Parathyroid adenoma (tissue), 2 donors: ENCODE data around the gene ALG10.

ENCODE experiments used
- H2AFZ ChIP-seq: fragments of 300-600 bp; sonication (generic); one replicate; pipeline ENCODE4 v1.7.0; 2017; ENCODE audit warnings: antibody characterized with exemption, mild to moderate bottlenecking
- H3K27ac ChIP-seq: fragments of 300-600 bp; sonication (generic); one replicate; pipeline ENCODE4 v1.7.0; 2017
- H3K27me3 ChIP-seq: fragments of 300-600 bp; sonication (generic); one replicate; pipeline ENCODE4 v1.7.0; 2017; ENCODE audit warnings: low read length; ENCODE audit not compliant: control insufficient read depth, insufficient read depth
- H3K36me3 ChIP-seq: fragments of 300-600 bp; sonication (generic); one replicate; pipeline ENCODE4 v1.7.0; 2017; ENCODE audit warnings: low read length; ENCODE audit not compliant: control insufficient read depth, insufficient read depth
- H3K4me1 ChIP-seq: fragments of 300-600 bp; sonication (generic); one replicate; pipeline ENCODE4 v1.7.0; 2017; ENCODE audit warnings: control low read depth
- H3K4me2 ChIP-seq: fragments of 300-600 bp; sonication (generic); one replicate; pipeline ENCODE4 v1.7.0; 2017; ENCODE audit warnings: low read length
- H3K4me3 ChIP-seq: fragments of 300-600 bp; sonication (generic); one replicate; pipeline ENCODE4 v1.7.0; 2017; ENCODE audit warnings: low read depth, low read length
- H3K79me2 ChIP-seq: fragments of 300-600 bp; sonication (generic); one replicate; pipeline ENCODE4 v1.7.0; 2017; ENCODE audit warnings: control low read depth
- H3K9ac ChIP-seq: fragments of 300-600 bp; sonication (generic); one replicate; pipeline ENCODE4 v1.7.0; 2017; ENCODE audit warnings: mild to moderate bottlenecking
- H3K9me3 ChIP-seq: fragments of 300-600 bp; sonication (generic); one replicate; pipeline ENCODE4 v1.7.0; 2017; ENCODE audit warnings: low read length; ENCODE audit not compliant: control insufficient read depth
- TF ChIP-seq, protein P1 (sequence below): fragments of 300-600 bp; sonication (generic); IDR thresholded peaks from one replicate; pipeline ENCODE4 v1.7.0; 2017; ENCODE audit warnings: antibody characterized with exemption, mild to moderate bottlenecking
- donor health status: primary hyperparathyroidism.

ALG10 gene

DNA sequence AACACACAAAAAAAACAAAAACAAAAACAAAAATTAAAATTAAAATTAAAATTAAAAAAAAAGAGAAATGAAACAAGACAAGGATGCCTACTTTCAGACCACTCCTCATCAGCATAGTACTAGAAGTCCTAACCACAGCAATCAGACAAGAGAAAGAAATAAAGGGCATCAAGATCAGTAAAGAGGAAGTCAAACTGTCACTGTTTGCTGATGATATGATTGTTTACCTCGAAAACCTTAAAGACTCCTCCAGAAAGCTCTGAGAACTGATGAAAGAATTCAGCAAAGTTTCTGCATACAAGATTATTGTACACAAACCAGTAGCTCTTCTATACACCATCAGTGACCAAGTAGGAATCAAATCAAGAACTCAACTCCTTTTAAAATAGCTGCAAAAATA is 29.2 kb downstream of the ALG10 start:
- Histone ChIP-seq H2AFZ (no peak overlapping the region), H3K4me3 (no peak overlapping the region), H3K9ac (no peak overlapping the region), H3K4me2 (no peak overlapping the region), H3K79me2 (no peaks in the 10 kb centered on the region), H3K27ac (no peak overlapping the region), H3K27me3 (no peaks in the 10 kb centered on the region), H3K4me1 (no peaks in the 10 kb centered on the region), H3K36me3 (no peaks in the 10 kb centered on the region), H3K9me3 (no peaks in the 10 kb centered on the region)
- TF ChIP-seq, protein P1, sequence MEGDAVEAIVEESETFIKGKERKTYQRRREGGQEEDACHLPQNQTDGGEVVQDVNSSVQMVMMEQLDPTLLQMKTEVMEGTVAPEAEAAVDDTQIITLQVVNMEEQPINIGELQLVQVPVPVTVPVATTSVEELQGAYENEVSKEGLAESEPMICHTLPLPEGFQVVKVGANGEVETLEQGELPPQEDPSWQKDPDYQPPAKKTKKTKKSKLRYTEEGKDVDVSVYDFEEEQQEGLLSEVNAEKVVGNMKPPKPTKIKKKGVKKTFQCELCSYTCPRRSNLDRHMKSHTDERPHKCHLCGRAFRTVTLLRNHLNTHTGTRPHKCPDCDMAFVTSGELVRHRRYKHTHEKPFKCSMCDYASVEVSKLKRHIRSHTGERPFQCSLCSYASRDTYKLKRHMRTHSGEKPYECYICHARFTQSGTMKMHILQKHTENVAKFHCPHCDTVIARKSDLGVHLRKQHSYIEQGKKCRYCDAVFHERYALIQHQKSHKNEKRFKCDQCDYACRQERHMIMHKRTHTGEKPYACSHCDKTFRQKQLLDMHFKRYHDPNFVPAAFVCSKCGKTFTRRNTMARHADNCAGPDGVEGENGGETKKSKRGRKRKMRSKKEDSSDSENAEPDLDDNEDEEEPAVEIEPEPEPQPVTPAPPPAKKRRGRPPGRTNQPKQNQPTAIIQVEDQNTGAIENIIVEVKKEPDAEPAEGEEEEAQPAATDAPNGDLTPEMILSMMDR, result no peak

DNA sequence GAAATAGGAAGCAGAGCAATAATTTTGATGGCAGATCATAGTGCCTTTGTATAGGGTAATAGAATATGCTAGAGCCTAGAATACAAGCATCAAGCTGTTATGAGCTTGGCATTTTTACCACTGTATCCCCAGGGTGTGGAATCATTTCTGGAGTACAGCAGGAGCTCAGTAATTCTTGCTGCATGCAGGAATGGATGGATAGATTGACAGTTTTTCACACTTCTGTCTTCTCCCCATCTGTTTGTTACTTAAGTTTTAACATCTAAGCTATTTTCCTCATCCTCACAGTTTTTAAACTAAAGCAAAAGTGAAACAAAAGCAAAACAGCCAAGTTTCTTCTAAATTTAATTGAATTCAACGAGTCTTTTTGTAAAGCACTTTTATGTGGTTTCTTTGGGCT is 32.6 kb downstream of the ALG10 start:
- no peaks in the 10 kb centered on the region for H3K4me1 ChIP-seq
- no peak overlapping the region for H2AFZ ChIP-seq
- TF ChIP-seq, protein P1, result no peak

More for the DNA sequence above, 32.6 kb downstream of the ALG10 start:
- no peak overlapping the region for H3K4me3 ChIP-seq
- no peaks in the 10 kb centered on the region for H3K9me3 ChIP-seq
- no peak overlapping the region for H3K9ac ChIP-seq
- H3K27me3 ChIP-seq, result no peaks in the 10 kb centered on the region
- H3K27ac ChIP-seq, result no peak overlapping the region
- H3K4me2 ChIP-seq, result no peak overlapping the region
- no peaks in the 10 kb centered on the region for H3K79me2 ChIP-seq
- H3K36me3 ChIP-seq, result no peaks in the 10 kb centered on the region
